ENCODE measurements around the gene NFU1.

DNA sequence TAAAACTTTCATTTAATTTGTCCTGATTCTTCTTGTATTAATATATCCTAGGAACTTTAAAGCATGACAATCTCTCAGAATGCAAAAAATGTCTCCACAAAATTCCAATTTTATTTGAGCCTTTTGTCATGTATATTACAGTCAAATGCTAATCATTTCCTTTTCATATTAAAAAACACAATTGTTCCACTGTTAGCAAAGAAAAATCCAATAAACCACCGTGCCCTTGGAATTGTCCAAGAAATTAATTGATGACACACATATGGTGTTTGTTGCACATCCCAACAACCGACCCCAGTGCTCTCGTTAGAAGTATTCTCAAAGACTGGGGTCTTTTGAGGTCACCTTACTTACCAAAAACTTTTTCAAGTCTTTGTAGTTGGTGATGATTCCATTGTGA is 78.3 kb downstream of the NFU1 start:
- TF ChIP-seq EZH2 (IDR thresholded peaks at IDR 0.05; ENCODE audit: borderline replicate concordance, low read length), result no peak
- TF ChIP-seq, protein P1, sequence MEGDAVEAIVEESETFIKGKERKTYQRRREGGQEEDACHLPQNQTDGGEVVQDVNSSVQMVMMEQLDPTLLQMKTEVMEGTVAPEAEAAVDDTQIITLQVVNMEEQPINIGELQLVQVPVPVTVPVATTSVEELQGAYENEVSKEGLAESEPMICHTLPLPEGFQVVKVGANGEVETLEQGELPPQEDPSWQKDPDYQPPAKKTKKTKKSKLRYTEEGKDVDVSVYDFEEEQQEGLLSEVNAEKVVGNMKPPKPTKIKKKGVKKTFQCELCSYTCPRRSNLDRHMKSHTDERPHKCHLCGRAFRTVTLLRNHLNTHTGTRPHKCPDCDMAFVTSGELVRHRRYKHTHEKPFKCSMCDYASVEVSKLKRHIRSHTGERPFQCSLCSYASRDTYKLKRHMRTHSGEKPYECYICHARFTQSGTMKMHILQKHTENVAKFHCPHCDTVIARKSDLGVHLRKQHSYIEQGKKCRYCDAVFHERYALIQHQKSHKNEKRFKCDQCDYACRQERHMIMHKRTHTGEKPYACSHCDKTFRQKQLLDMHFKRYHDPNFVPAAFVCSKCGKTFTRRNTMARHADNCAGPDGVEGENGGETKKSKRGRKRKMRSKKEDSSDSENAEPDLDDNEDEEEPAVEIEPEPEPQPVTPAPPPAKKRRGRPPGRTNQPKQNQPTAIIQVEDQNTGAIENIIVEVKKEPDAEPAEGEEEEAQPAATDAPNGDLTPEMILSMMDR (conservative IDR thresholded peaks at IDR 0.05 in 1 of 2, IDR thresholded peaks at IDR 0.05 in 1 of 2; ENCODE audit: extremely low read depth in 1 of 2, insufficient read depth in 1 of 2, low read depth in 1 of 2, low read length in 2 of 2), result no peak
